HG02852 (cell line): ENCODE data around the gene PMS2.
"Not testable (repeated sequence)": the region's sequence is repeated elsewhere in the genome, so short reads cannot be mapped to it uniquely, and the experiment has no call there.

Source experiments
- ATAC-seq: cut with Tn5 transposase; IDR thresholded peaks from one replicate; pipeline ENCODE4 v1.9.1; 2021; ENCODE audit warnings: mild to moderate bottlenecking, moderate library complexity; ENCODE audit not compliant: unreplicated experiment

The PMS2 gene

GRCh38 chr7:5924180-5924579, 84.7 kb downstream of the PMS2 start:
- not testable (repeated sequence) for ATAC-seq
